C4-2B (cell line): ENCODE data around the gene PITX3.

Source experiments
- CTCF ChIP-seq: fragments of 450-650 bp; conservative IDR thresholded peaks from 2 replicates; pipeline ENCODE4 v1.5.1; 2017; ENCODE audit warnings: mild to moderate bottlenecking
- ZFX ChIP-seq: fragments of 450-650 bp; IDR thresholded peaks from 2 replicates; pipeline ENCODE4 v1.6.1; 2017

GRCh38 chr10:102269017-102269416 lies 27.7 kb upstream of the PITX3 start:
- TF ChIP-seq CTCF (no peak), ZFX (no peak)
